Measurements from ENCODE around the gene XRCC4.

GRCh38 chr5:83306572-83307241 is 229.4 kb downstream of the XRCC4 start:
- TF ChIP-seq SNRNP70 (optimal IDR thresholded peaks at IDR 0.05; ENCODE audit: low read depth, low read length) (no peak), POLR2AphosphoS5 (IDR thresholded peaks at IDR 0.05; ENCODE audit: control insufficient read depth, insufficient read depth, low read depth, low read length) (no peak), MTA2 (IDR thresholded peaks at IDR 0.05; ENCODE audit: low read depth) (no peak), TRIM28 (IDR thresholded peaks at IDR 0.05) (no peak), MIER1 (IDR thresholded peaks at IDR 0.05; ENCODE audit: low read depth) (no peak), RCOR1 (IDR thresholded peaks at IDR 0.05; ENCODE audit: borderline replicate concordance in 1 of 2, low read depth in 2 of 2, low read length in 2 of 2) (no peak), CTCF (IDR thresholded peaks at IDR 0.05 in 2 of 3, conservative IDR thresholded peaks at IDR 0.05 in 1 of 3; ENCODE audit: insufficient read depth in 2 of 3, low read depth in 1 of 3, low read length in 3 of 3) (no peak), CREM (IDR thresholded peaks at IDR 0.05; ENCODE audit: low read depth) (no peak), ZNF24 (IDR thresholded peaks at IDR 0.05) (no peak), ZNF76 (CRISPR knock-in tag; IDR thresholded peaks at IDR 0.05; ENCODE audit: borderline replicate concordance) (no peak), NFE2L1 (tag; IDR thresholded peaks at IDR 0.05; ENCODE audit: borderline replicate concordance, low read depth) (no peak)
